Measurements from ENCODE around the gene TTC39B.

The TTC39B gene

DNA sequence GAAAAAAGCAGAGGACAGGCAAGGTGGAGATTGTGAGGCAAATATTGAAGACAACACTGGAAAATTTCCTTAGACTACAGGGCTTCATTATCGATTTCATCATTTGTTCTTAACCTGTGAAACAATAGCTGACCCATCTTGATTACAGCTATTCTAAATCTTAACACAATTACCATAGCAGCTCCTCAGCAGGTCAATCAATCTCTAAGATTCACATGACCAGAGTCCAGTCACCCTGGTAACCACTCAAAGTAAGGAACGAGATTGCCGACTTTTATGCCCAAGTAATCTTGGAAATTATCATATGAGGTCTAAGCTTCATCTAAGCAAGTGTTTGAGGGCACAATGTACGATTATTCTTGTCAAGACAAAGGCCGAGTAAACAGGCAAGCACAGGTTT lies 93.8 kb downstream of the TTC39B start:
- Mint-ChIP-seq H3K27ac (no peak overlapping the region), H3K4me3 (no peak overlapping the region), H3K4me1 (no peaks in the 10 kb centered on the region), H3K36me3 (peaks cover 7% of the 10 kb centered on the region), H3K27me3 (no peaks in the 10 kb centered on the region), H3K9me3 (no peaks in the 10 kb centered on the region)
- ATAC-seq (ENCODE audit: low read depth) (no peak), DNase-seq (ENCODE audit: low spot score in 2 of 2) (no peak)

DNA sequence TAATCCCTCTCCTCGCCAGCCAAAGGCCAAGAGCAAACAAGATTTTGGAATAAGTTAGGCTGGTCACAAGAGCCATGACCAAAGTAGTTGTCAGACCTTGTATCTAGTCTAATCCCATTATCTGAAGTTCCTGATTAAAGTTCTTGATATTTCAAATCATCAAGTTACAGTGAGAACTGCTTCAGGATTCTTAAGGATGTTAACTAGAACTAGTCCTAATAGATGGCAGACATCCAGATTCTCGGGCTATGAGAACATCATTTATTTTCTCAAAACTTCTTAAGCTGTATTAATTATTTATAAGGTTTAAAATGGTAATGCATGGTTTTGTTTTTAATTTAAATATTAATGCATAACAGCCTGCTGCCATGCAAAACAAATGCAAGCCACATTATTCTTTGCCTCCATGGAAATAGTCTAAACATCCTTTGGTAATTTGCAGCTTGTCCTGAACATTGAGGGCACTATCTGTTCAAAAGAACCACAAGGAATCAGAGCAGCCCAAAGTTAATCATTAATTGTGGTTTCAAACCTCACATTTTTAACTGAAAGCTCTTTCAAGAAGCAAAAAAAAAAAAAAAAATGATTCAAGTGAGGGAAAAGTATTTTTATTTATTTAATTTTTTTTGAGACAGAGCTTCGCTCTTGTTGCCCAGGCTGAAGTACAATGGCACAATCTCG lies 95.1 kb downstream of the TTC39B start:
- no peak for DNase-seq (ENCODE audit: low spot score in 2 of 2)

DNA sequence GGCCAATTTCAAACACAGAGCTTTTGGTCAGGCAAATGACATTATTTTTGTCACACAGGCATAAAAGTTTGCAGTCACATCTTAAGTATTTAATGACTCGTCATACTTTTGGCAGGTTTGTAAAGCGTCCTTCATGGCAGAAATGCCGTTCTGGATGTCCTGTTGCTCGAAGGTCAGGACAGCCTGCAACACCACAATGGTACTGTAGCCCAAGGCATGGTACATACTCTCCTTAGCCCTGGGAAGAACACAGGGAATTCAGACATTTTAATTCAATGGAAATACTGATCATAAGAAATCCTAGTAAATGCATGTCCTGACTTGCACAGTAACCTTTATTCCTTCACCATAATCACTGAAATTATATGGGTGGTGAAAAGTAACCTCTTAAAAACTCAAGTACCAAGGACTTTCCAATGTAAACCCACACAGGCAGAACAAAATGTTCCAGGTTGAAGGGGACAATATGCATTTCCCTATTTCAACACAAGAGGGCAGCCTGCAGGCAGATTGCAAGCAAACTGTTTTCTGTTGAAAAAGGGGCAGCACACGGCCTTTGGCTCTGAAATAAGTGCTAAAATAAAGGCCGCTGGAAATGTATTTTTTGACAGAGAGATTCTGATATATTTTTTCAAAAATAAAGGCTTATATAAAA lies 95.7 kb downstream of the TTC39B start:
- Mint-ChIP-seq H3K36me3 (peaks cover 8% of the 10 kb centered on the region), H3K9me3 (peaks cover 2% of the 10 kb centered on the region), H3K27ac (no peak overlapping the region), H3K4me3 (no peak overlapping the region), H3K4me1 (no peaks in the 10 kb centered on the region), H3K27me3 (no peaks in the 10 kb centered on the region)
- ATAC-seq (ENCODE audit: low read depth) (peak; percentile 39), DNase-seq (ENCODE audit: low spot score in 2 of 2) (peak; percentile 58 to 60)

More for the DNA sequence above, 95.1 kb downstream of the TTC39B start:
- peaks cover 6% of the 10 kb centered on the region for H3K36me3 Mint-ChIP-seq
- peaks cover under 1% of the 10 kb centered on the region for H3K9me3 Mint-ChIP-seq
- H3K27me3 Mint-ChIP-seq = no peaks in the 10 kb centered on the region
- H3K4me3 Mint-ChIP-seq = no peak overlapping the region
- ATAC-seq (ENCODE audit: low read depth) = no peak
- H3K4me1 Mint-ChIP-seq = no peaks in the 10 kb centered on the region
- H3K27ac Mint-ChIP-seq = no peak overlapping the region

DNA sequence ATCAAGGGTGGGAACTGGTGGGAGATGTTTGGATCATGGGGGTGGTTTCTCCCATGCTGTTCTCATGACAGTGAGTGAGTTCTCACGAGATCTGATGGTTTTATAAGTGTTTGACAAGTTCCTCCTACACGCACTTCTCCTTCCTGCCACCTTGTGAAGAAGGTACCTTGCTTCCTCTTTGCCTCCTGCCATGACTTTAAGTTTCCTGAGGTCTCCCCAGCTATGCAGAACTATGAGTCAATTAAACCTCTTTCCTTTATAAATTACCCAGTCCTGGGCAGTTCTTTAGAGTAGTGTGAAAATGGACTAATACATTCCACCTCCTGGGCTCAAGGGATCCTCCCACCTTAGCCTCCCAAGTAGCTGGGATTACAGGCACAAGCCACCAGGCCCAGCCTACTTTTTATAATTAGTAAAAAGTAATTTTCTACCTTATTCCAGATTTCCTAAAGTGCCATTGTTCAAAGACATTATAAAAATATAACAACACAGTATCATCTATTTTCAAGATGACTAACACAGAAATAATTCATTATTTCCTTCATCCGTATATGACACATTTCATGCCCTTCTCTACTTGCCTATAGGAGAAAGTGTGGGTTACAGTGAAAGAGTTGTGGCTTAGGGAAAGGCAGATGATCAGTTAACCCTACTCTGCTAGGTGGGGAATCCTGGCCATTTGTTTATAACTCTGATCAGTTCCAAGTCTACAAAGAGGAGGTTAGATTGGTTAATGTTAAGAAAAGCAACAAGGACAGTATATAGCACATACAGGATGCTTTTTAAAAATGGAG lies 99.9 kb downstream of the TTC39B start:
- Mint-ChIP-seq H3K27ac (no peak overlapping the region), H3K36me3 (peaks cover 8% of the 10 kb centered on the region), H3K4me3 (no peak overlapping the region), H3K4me1 (no peaks in the 10 kb centered on the region), H3K27me3 (no peaks in the 10 kb centered on the region), H3K9me3 (peaks cover 2% of the 10 kb centered on the region)
- no peak for DNase-seq (ENCODE audit: low spot score in 2 of 2)
- ATAC-seq (ENCODE audit: low read depth) = no peak

DNA sequence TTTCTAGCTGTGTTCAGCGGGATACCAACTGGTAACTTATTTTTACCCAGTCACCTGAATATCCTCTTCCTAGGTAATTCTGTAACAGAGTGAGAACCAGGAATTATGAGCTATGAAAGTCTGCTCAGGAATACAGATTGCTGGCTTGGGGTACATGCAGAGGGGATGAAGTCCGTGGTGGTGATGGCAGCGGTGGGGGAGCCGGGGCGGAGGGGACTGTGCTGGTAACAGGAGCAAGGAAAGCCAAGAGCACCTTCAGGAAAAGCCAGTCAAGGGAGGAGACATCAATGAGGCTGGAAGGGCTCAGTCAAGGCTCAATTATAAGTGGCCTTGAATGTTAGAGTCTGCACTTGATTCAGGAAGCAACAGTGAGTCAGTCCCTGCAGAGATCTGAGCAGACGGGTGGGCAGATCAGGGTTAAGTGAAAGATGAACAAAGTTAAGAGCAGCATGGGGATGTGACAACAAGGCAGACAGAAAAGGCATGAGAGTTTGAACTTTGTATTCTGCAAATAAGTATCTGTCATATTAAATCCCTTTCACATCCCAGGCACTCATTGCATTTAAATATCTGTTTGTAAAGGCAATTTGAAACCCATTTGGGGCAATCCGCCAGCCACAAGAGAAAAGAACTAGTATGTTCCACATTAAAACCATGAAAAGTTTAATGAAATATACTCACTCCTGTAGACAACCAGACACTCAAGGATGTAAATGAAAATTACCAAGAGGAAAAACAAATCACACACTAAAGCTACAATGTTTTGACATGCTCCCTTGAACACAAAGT lies 101.2 kb downstream of the TTC39B start:
- Mint-ChIP-seq H3K9me3 (peaks cover 2% of the 10 kb centered on the region), H3K27ac (no peak overlapping the region), H3K36me3 (peaks cover 8% of the 10 kb centered on the region), H3K4me1 (no peaks in the 10 kb centered on the region), H3K4me3 (no peak overlapping the region), H3K27me3 (no peaks in the 10 kb centered on the region)
- DNase-seq (ENCODE audit: low spot score in 2 of 2) = no peak
- ATAC-seq (ENCODE audit: low read depth) = no peak

DNA sequence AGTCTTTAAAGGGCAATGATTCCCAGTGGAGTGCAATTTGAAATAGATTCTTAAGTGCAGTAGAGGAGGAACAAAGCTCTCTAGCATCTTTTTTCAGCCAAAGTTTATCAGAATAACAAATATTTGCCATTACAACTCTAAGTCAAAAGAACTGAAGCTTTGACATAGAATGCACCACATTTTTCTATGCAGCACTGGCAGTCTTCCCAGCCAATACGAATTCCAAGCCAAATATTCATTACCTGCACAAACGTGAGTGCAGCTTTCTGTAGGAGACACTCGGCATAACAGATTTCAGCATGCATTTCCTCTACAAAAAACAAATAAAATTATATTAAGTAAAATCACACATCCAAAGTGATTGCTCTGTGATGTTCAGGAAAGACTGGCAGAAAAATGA lies 103.4 kb downstream of the TTC39B start:
- Mint-ChIP-seq H3K9me3 (peaks cover 2% of the 10 kb centered on the region), H3K27ac (no peak overlapping the region), H3K4me3 (no peak overlapping the region), H3K27me3 (no peaks in the 10 kb centered on the region), H3K4me1 (no peaks in the 10 kb centered on the region), H3K36me3 (peaks cover 7% of the 10 kb centered on the region)
- ATAC-seq (ENCODE audit: low read depth) = no peak
- DNase-seq (ENCODE audit: low spot score in 2 of 2) = no peak

DNA sequence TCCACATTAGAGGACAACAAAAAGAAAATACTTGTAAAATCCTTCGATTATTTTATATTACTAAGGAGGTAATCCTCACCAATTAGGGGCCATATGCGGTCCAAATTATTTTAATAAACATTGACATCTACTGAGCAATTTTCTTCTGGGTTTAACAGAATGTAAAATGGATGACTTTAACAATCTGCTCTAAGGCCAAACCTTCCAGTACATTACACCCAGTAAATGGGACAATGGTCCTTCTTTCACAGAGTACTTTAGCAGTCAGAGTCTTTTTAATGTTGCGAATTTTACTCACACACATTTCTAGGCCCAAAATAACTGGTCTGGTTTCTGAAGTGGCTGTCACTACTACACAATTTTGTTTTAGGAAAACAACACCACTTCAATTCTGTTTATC lies 106.9 kb downstream of the TTC39B start:
- Mint-ChIP-seq H3K27ac (no peak overlapping the region), H3K36me3 (peaks cover 14% of the 10 kb centered on the region), H3K9me3 (peaks cover 2% of the 10 kb centered on the region), H3K4me1 (no peaks in the 10 kb centered on the region), H3K4me3 (no peak overlapping the region), H3K27me3 (peaks cover 1% of the 10 kb centered on the region)
- ATAC-seq (ENCODE audit: low read depth) = no peak
- no peak for DNase-seq (ENCODE audit: low spot score in 2 of 2)

DNA sequence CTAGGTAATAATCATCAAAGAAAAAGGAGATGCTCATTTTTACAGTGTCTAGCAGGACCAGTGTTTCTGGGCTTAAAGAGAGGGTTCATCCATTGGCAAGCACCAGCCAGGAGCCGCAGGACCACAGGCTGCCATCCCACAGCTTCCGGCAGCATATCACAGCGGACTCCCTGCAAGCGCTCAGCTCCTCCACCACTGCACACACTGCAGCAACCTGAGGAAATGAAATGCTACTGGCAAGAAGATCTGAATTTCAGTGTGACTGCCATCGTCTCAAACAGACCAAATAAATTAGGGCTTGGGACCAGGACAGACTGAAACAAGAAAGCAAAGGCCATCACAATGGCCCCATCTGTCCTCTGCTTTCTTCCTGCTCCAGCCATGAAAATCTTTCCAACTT lies 114.2 kb downstream of the TTC39B start:
- Mint-ChIP-seq H3K36me3 (peaks cover 18% of the 10 kb centered on the region), H3K4me1 (no peaks in the 10 kb centered on the region), H3K4me3 (no peak overlapping the region), H3K27me3 (peaks cover 1% of the 10 kb centered on the region), H3K9me3 (peaks cover 2% of the 10 kb centered on the region), H3K27ac (no peak overlapping the region)
- no peak for DNase-seq (ENCODE audit: low spot score in 2 of 2)
- ATAC-seq (ENCODE audit: low read depth) = no peak

DNA sequence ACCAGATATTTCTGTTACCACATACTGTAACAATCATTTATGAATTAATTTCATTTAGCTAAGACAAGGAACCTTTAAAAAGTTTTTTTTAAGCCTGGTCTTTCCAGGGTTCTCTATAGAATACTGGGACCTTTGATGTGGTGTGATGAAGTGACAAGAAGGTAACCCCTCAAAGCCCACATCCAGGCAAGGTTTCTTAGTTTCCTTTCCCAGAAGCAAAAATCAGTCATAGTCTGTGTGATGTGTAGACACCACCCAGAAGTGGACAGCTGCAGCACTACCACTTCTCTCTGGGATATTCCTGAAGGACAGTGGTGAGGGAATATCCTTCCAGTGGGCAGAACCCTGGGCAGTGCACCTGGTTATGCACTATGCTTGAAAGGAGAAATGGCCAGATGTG lies 115.6 kb downstream of the TTC39B start:
- peaks cover 17% of the 10 kb centered on the region for H3K36me3 Mint-ChIP-seq
- H3K9me3 Mint-ChIP-seq = peaks cover 2% of the 10 kb centered on the region
- no peak for DNase-seq (ENCODE audit: low spot score in 2 of 2)
- no peak for ATAC-seq (ENCODE audit: low read depth)
- H3K27ac Mint-ChIP-seq = no peak overlapping the region
- no peaks in the 10 kb centered on the region for H3K4me1 Mint-ChIP-seq
- no peak overlapping the region for H3K4me3 Mint-ChIP-seq
- H3K27me3 Mint-ChIP-seq = peaks cover 1% of the 10 kb centered on the region

DNA sequence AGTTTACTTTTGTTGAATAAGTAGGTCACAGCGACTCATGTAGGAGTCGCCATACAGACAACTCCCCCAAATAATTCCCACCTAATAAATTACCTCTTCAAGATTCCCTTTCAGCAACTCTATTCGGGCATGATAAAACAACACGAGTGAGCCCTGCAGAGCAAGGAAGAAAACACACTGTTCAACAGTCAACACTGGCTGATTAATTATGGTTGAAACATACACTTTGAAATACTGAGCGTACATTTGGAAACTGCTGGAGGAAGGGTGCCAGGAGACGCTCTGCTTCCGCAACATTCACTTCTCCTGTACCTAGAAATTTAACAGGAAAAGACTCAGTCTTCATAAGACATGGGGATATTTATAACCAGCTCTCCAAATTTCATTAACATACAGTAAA lies 117.5 kb downstream of the TTC39B start:
- ATAC-seq (ENCODE audit: low read depth) (no peak), DNase-seq (ENCODE audit: low spot score in 2 of 2) (no peak)
- H3K27me3 Mint-ChIP-seq = no peaks in the 10 kb centered on the region
- H3K27ac Mint-ChIP-seq = no peak overlapping the region
- peaks cover 12% of the 10 kb centered on the region for H3K36me3 Mint-ChIP-seq
- H3K4me3 Mint-ChIP-seq = no peak overlapping the region
- H3K9me3 Mint-ChIP-seq = no peaks in the 10 kb centered on the region
- H3K4me1 Mint-ChIP-seq = no peaks in the 10 kb centered on the region

DNA sequence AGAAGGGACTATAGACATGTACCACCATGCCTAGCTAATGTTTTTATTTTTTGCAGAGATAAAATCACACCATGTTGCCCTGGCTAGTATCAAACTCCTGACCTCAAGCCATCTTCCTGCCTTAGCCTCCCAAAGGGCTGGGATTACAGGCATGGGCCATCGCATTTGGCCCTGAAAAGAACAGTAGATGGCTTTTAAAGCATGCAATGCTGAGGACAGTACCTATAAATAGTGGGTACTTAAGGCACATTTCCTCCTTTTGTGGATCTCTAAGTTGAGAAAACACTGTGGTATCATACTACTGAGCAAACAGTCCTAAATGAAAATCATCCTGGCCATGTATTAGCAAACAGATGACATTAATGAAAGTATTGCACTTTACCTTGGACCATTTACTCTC lies 119.4 kb downstream of the TTC39B start:
- Mint-ChIP-seq H3K4me3 (no peak overlapping the region), H3K36me3 (peaks cover 12% of the 10 kb centered on the region), H3K27ac (no peak overlapping the region), H3K27me3 (no peaks in the 10 kb centered on the region), H3K4me1 (no peaks in the 10 kb centered on the region), H3K9me3 (no peaks in the 10 kb centered on the region)
- no peak for DNase-seq (ENCODE audit: low spot score in 2 of 2)
- ATAC-seq (ENCODE audit: low read depth) = no peak

DNA sequence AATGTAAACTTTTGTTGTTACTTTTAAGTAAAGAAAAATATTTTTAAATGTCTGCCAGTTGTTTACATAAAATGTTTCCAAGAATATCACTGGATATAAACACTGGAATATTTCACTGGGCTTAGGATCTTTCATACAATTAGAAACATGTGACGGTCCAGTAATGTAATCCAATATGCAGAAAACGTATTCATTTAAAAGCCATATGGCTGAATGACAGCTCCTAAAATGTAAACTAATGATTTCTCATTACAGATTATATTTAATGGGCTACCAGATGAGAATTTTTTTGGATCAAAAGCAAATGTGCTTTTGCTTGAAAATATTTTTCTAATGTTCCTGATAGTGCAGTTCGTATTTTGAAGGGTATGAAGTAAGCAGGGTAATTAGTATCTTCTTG lies 124.3 kb downstream of the TTC39B start:
- ATAC-seq (ENCODE audit: low read depth) = no peak
- H3K36me3 Mint-ChIP-seq = peaks cover 6% of the 10 kb centered on the region
- no peaks in the 10 kb centered on the region for H3K4me1 Mint-ChIP-seq
- no peak overlapping the region for H3K4me3 Mint-ChIP-seq
- no peaks in the 10 kb centered on the region for H3K9me3 Mint-ChIP-seq
- H3K27me3 Mint-ChIP-seq = no peaks in the 10 kb centered on the region
- H3K27ac Mint-ChIP-seq = no peak overlapping the region
- no peak for DNase-seq (ENCODE audit: low spot score in 2 of 2)

DNA sequence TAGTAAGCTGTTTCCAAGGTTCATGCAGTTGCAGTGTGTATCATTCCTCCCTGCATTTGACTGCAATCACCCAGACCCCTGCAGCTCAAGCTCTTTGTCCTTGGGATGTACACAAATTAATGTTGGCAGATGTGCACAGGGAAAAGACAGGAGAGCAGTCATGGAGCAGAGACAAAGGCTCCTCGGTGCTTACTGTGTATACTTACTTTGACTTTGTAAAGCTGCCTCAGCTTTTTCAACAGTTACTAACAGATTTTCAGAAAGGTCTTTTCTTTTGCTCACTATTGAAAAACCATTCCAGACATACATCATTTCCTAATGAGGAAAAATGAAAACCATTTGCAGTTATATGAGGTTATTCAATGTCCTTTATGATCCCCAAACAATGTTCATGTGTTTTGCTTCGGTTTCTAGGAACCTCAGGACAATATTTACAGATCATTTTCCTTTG lies 124.9 kb downstream of the TTC39B start:
- peaks cover 6% of the 10 kb centered on the region for H3K36me3 Mint-ChIP-seq
- DNase-seq (ENCODE audit: low spot score in 2 of 2) (no peak), ATAC-seq (ENCODE audit: low read depth) (no peak)
- H3K4me1 Mint-ChIP-seq = no peaks in the 10 kb centered on the region
- H3K9me3 Mint-ChIP-seq = no peaks in the 10 kb centered on the region
- no peak overlapping the region for H3K27ac Mint-ChIP-seq
- no peak overlapping the region for H3K4me3 Mint-ChIP-seq
- no peaks in the 10 kb centered on the region for H3K27me3 Mint-ChIP-seq

DNA sequence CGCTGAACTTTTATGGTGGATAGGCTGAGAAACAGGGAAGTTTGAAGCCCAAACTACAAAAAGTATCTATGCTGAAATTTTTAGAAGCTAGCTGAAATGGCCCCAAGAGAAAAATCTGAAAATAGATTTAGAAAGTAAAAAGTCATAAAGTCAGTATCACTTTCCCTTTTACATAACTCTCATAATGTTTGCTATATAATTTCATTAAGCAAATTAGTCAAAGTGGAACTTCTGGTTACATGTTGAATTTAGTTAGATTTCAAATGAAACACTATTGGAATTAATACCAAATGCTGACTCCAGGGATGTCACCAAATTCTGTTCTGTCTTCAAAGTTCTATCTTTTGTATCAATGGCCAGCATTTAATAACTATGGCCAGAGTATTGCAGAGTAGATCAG lies 126.9 kb downstream of the TTC39B start:
- no peak for ATAC-seq (ENCODE audit: low read depth)
- Mint-ChIP-seq H3K27me3 (no peaks in the 10 kb centered on the region), H3K36me3 (peaks cover 1% of the 10 kb centered on the region), H3K4me3 (no peak overlapping the region), H3K9me3 (no peaks in the 10 kb centered on the region), H3K27ac (no peak overlapping the region), H3K4me1 (no peaks in the 10 kb centered on the region)
- DNase-seq (ENCODE audit: low spot score in 2 of 2) = no peak
